Measurements from ENCODE around the gene PPM1N.
A peak's percentile ranks its signal among the peaks of the same experiment; 100 is the strongest.

GRCh38 chr19:45485305-45486077 is 12.8 kb upstream of the PPM1N start:
- TF ChIP-seq POLR2A (IDR thresholded peaks at IDR 0.05; ENCODE audit: low read depth, low read length) (no peak), POU2F2 (IDR thresholded peaks at IDR 0.05; ENCODE audit: low read depth, low read length) (peak; percentile 31; the same call in 1 of the 2 replicates), TAF1 (IDR thresholded peaks at IDR 0.05; ENCODE audit: low read depth, low read length) (no peak), POLR2AphosphoS5 (IDR thresholded peaks at IDR 0.05; ENCODE audit: low read depth, low read length) (no peak), SPI1 (IDR thresholded peaks at IDR 0.05; ENCODE audit: low read depth, low read length) (0 out of 2 replicates have a peak, but pooled peaks have one; percentile 9)

Measured in GM12891 (cell line).